Ovary (tissue), 9 donors: ENCODE results near the gene CDC6. TPM values are rescaled to one million over a fixed set of nuclear protein-coding genes. Genes with fewer than 3 reads are reported as not detected.

Experiments used
- DNase-seq, 5 donors: peaks; one replicate each; pipeline ENCODE4 v3.0.0-alpha.2; 2019 to 2020
- H3K27ac ChIP-seq, 2 donors: fragments of 200-600 bp; one replicate each; pipeline versions ENCODE4 v1.5.1 to v1.8.0; 2019 to 2022
- H3K27me3 ChIP-seq: fragments of 200-600 bp; one replicate; pipeline ENCODE4 v1.8.0; 2022
- H3K36me3 ChIP-seq: fragments of 200-600 bp; sonication (generic); one replicate; pipeline ENCODE4 v1.5.1; 2019
- H3K4me1 ChIP-seq: one replicate; pipeline ENCODE4 v1.8.1; 2013; ENCODE audit warnings: mild to moderate bottlenecking, moderate library complexity; ENCODE audit not compliant: insufficient read depth
- H3K4me3 ChIP-seq: fragments of 200-600 bp; sonication (generic); one replicate; pipeline ENCODE4 v1.5.1; 2017
- H3K9me3 ChIP-seq, 2 donors: fragments of 200-600 bp in 1 of 2; sonication (generic) in 1 of 2; one replicate each; pipeline versions ENCODE4 v1.5.1 to v1.8.1; 2013 to 2019; ENCODE audit warnings: mild to moderate bottlenecking in 1 of 2, moderate library complexity in 1 of 2
- EP300 ChIP-seq: sonication (generic); formaldehyde crosslinking; IDR thresholded peaks from one replicate; pipeline ENCODE4 v1.6.1; 2017; ENCODE audit warnings: antibody characterized with exemption
- POLR2A ChIP-seq: fragments of 450-650 bp; IDR thresholded peaks from one replicate; pipeline ENCODE4 v1.6.1; 2017; ENCODE audit warnings: antibody characterized with exemption, mild to moderate bottlenecking, moderate library complexity
- WGBS, 3 donors: extraction: QIAGEN DNeasy Blood & Tissue Kit in 1 of 3; methylation state at CpG; one replicate each; pipeline versions ENCODE4 v1.1.5 to v1.1.7; 2013 to 2017; 5-methylcytosine and 5-hydroxymethylcytosine counted together
- intact Hi-C, 4 donors: fragments of 100-400 bp; cut with DNase I; formaldehyde crosslinking; loops; one replicate each; pipeline versions ENCODE4 v1.11.0 to v1.15.1; 2022 to 2023
- polyA plus RNA-seq, 2 donors: library from polyadenylated mRNA; stranded (reverse); fragments of 200-250 nt in 1 of 2; fragments of 350-450 nt in 1 of 2; fragmentation: Illumina TruSeq in 1 of 2; extraction: RNeasy Lipid Tissue Mini Kit (QIAGEN cat#74804) in 1 of 2; gene quantifications; one replicate each; pipeline ENCODE4 v1.2.3, GENCODE V29; 2013 to 2014
- total RNA-seq, 7 donors: library from RNA; depleted of rRNA in 2 of 7; stranded (reverse); fragments of >200 nt in 2 of 7; fragmentation: NEBNext Ultra II Directional in 3 of 7; extraction: Animal tissue kit (Norgen Biotek cat#: 25700) in 3 of 7; gene quantifications; one replicate each; pipeline versions ENCODE4 v1.1.0 to v1.2.4, GENCODE V29; 2016 to 2023
- TF ChIP-seq, protein P1 (sequence below), 3 donors: fragments of 450-650 bp in 2 of 3; fragments of 200-600 bp in 1 of 3; IDR thresholded peaks; one replicate each; pipeline versions ENCODE4 v1.5.1 to v1.8.0; 2016 to 2022; ENCODE audit warnings: antibody characterized with exemption in 3 of 3, mild to moderate bottlenecking in 1 of 3
- donor health status: DM: no; HTN: no; CAD: no; lungs with moderate emphysema.
- donor health status: DM: no; HTN: no; CAD: no.
- donor health status: Bipolar disorder and iron deficiency.
- donor health status: DM: yes; HTN: yes; CAD: no.
- donor health status: DM: no; HTN: no; CAD: no.
- donor health status: DM: yes; HTN: yes; CAD: no.

Gene CDC6
- total and polyA plus RNA-seq, 9 donors, result 0.34 to 3.8 (median 0.80) TPM

DNA sequence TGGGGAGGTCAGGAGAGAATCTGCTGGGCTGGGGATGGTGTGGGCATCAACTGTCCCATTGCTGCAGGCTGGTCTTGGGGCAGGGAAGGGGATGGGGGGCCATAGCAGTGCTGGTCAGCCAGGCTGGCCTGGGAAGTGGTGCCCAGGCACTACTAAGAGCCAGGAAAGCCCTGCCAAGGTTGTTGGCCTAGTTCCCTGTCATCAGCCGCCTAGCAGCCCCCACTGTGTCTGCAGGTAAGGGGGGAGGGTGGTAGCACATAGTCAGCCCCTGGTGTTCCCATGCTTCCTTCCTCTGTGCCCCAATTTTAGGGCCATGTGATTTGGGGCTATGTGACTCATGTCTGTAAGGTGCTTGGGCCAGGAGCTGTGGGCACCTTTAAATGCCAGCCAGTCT is 59.1 kb downstream of the CDC6 start:
- intact Hi-C loops, result no loop called here
- peaks cover 46% of the 10 kb centered on the region for H3K4me1 ChIP-seq
- H3K4me3 ChIP-seq, result no peak overlapping the region
- 29 to 41% (median 38%) methylated on average over 1 of the region's 1 CpG for WGBS, 3 donors
- H3K36me3 ChIP-seq, result no peaks in the 10 kb centered on the region
- no peaks in the 10 kb centered on the region for H3K27me3 ChIP-seq
- no peaks in the 10 kb centered on the region for H3K9me3 ChIP-seq
- peak overlapping the region; percentile 67 to 84 for H3K27ac ChIP-seq
- no peak for TF ChIP-seq POLR2A
- no peak for TF ChIP-seq EP300
- TF ChIP-seq, protein P1, sequence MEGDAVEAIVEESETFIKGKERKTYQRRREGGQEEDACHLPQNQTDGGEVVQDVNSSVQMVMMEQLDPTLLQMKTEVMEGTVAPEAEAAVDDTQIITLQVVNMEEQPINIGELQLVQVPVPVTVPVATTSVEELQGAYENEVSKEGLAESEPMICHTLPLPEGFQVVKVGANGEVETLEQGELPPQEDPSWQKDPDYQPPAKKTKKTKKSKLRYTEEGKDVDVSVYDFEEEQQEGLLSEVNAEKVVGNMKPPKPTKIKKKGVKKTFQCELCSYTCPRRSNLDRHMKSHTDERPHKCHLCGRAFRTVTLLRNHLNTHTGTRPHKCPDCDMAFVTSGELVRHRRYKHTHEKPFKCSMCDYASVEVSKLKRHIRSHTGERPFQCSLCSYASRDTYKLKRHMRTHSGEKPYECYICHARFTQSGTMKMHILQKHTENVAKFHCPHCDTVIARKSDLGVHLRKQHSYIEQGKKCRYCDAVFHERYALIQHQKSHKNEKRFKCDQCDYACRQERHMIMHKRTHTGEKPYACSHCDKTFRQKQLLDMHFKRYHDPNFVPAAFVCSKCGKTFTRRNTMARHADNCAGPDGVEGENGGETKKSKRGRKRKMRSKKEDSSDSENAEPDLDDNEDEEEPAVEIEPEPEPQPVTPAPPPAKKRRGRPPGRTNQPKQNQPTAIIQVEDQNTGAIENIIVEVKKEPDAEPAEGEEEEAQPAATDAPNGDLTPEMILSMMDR (IDR thresholded peaks at IDR 0.05), result no peak
- DNase-seq, result peak in 1 of 5 donors; percentile 57

DNA sequence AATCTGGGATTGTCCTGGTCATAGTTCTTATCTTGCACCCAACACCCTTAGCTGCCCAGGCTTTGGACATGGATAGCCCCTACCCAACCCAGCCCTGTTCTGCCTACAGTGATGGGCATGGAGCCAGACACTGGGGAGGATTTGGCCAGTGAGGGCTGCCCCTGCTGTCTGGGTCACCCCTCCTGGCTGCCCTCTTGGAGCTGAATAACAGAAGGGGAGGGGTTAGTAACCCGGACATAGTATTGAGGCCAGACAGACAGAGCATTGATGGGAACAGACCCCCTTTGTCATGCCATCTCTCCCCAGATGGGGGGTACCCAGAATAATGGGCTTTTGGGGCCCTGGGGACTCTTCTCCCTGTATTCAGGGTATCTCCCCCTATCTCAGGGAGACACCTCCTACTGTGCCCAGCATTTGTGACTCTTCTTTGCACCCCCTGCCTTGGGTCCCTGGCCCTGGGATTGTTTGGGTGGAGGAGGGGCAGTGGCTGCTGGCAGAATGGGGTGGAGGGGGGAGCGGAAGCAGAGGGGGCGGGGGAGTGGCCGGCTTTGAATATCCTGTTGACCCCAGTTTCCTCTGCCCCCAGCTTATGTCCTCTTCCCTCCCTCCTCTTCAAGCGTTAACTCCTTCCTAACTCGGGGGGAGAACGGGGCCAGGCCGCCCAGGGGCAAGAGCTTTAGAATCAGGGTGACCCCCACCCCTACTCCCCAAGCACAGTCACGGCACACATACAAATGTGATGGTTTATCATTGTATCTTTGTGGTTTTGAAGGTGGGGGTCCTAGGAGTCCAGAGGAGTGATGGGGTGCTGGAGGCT is 59.8 kb downstream of the CDC6 start:
- Histone ChIP-seq H3K4me3 (no peak overlapping the region), H3K4me1 (peaks cover 46% of the 10 kb centered on the region), H3K9me3 (no peaks in the 10 kb centered on the region), H3K27me3 (no peaks in the 10 kb centered on the region), H3K27ac (peak overlapping the region; percentile 67 to 84), H3K36me3 (no peaks in the 10 kb centered on the region)
- WGBS, 3 donors, result 13 to 14% (median 13%) methylated on average over 9 of the region's 9 CpGs
- no peak for TF ChIP-seq POLR2A
- TF ChIP-seq EP300, result no peak
- intact Hi-C loops, result no loop called here
- peak in 3 of 5 donors; percentile 65 to 72 (median 71) for DNase-seq

DNA sequence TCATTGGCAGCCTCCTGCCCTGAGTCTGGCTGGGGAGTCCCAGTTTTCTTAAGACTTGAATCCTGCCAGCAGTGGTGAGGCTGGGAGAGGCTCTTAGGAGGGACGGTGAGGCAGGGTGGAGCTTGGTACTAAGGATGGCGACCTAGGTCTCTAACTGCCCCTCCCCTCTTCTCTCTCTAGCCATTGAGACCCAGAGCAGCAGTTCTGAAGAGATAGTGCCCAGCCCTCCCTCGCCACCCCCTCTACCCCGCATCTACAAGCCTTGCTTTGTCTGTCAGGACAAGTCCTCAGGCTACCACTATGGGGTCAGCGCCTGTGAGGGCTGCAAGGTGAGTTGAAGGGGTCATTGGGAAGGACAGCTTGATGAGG is 60.4 kb downstream of the CDC6 start:
- peaks cover 46% of the 10 kb centered on the region for H3K4me1 ChIP-seq

DNA sequence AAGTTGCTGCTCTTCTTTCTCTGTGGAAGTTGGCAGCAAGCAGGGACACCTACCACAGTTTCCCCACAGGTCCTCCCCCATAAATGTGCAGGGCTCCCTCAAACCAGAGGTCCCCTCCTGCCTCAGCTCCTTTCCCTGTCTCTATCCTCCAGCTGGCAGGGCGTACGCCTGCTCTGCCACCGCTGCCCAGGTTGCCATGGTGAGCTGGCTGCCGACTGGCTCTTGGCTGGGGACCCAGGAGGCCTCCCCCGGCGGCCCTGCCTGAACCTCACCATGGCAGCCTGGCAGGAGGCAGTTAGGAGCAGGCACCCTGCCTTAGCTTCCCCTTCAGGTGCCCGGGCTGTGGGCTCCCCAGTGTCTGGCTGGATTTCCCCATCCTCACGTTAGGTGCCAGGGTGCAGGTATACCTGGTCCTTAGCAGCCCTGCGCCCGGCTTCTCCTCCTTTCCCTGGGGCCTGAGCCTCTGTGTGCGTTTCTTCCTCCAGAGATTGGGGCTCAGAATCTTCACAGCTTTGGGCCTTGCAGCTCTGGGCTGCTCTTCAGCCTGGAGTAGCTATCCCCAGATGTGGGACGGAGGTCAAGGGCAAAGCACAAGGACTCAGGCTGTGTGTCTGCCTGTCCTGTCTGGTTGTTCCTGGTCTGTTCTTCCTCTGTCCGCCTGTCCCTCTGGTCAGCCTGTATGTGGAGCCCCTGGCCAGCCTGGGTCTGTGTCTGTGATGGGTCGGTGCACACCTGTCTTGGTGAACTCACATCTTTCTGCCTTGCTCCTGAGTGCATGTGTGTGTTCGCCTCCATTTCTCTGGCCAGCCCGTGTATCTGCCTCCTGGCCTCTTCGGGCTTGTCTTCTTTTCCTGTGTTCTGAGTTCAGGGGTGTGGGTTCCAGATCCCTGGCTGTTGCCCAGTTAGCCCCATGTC is 61.1 kb downstream of the CDC6 start:
- intact Hi-C loops, result no loop called here
- TF ChIP-seq EP300, result no peak
- TF ChIP-seq, protein P1 (IDR thresholded peaks at IDR 0.05), result no peak
- no peak for TF ChIP-seq POLR2A
- DNase-seq, result no peak
- H3K4me3 ChIP-seq, result no peak overlapping the region
- WGBS, 3 donors, result 37 to 43% (median 42%) methylated on average over 16 to 17 of the region's 17 CpGs
- H3K27me3 ChIP-seq, result no peaks in the 10 kb centered on the region
- H3K36me3 ChIP-seq, result no peaks in the 10 kb centered on the region
- no peaks in the 10 kb centered on the region for H3K9me3 ChIP-seq
- H3K27ac ChIP-seq, result peak overlapping the region; percentile 2 to 84
- peaks cover 46% of the 10 kb centered on the region for H3K4me1 ChIP-seq

More for the DNA sequence above, 60.4 kb downstream of the CDC6 start:
- Histone ChIP-seq H3K27ac (peak overlapping the region; percentile 67 to 84), H3K4me3 (no peak overlapping the region), H3K36me3 (no peaks in the 10 kb centered on the region), H3K9me3 (no peaks in the 10 kb centered on the region), H3K27me3 (no peaks in the 10 kb centered on the region)
- 46 to 49% (median 48%) methylated on average over 5 of the region's 5 CpGs for WGBS, 3 donors
- TF ChIP-seq POLR2A, result no peak
- TF ChIP-seq, protein P1 (IDR thresholded peaks at IDR 0.05), result no peak
- TF ChIP-seq EP300, result no peak
- no peak for DNase-seq
- intact Hi-C loops, result no loop called here
